ENCODE results near the gene ANXA7.
"Not testable (repeated sequence)": the region's sequence is repeated elsewhere in the genome, so short reads cannot be mapped to it uniquely, and the experiment has no call there.

Gene ANXA7

DNA sequence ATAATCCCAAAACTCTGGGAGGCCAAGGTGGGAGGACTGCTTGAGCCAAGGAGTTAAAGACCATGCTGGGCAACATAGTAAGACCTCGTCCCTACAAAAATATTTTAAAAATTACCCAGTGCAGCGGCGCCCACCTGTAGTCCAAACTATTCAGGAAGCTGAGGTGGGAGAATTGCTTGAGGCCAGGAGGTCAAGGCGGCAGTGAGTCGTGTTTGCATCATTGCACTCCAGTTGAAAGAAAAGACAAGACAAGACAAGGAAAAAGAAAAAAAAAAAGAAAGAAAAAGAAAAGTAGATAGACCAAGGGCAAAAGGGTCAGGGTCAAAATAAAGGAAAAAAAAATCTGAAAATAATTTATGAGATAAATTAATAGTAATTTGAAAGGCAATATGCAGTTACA lies 5.8 kb downstream of the ANXA7 start:
- DNase-seq (ENCODE audit: low spot score) = no peak

GRCh38 chr10:73407495-73407894 lies 6.4 kb downstream of the ANXA7 start:
- no peak for DNase-seq (ENCODE audit: low spot score)

DNA sequence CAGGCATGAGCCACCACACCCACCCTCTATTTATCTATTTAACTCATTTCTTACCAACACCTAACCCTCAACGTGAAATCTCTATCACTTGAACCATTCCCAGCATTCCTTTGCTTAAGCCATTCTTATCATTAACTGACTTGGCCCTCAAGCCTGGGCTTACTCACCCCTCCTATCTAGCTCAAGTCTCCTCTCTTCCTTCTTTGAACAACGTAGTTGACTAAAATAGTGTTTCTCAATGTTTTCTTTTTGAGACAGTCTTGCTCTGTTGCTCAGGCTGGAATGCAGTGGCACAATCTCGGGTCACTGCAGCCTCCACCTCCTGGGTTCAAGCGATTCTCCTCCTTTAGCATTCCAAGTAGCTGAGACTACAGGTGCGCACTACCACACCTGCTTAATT lies 7.0 kb downstream of the ANXA7 start:
- no peak for DNase-seq (ENCODE audit: low spot score)

GRCh38 chr10:73405556-73405955 lies 8.3 kb downstream of the ANXA7 start:
- no peak for DNase-seq (ENCODE audit: low spot score)

- no peak for DNase-seq (ENCODE audit: low spot score)
Measured at GRCh38 chr10:73404690-73405089, 9.2 kb downstream of the ANXA7 start.

DNA sequence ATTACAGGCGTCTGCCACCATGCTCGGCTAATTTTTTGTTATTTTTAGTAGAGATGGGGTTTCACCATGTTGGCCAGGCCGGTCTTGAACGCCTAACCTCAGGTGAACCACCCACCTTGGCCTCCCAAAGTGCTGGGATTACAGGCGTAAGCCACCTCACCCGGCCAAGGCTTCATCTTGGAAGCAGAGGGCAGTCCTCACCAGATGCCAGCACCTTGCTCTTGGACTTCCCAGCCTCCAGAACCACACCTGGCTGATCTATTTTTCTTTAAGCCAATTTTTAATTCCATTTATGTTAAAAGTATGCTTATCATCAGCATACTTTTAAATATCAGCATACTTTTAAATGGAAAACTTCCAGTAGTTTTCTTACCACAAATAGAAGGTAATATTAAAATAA lies 12.2 kb downstream of the ANXA7 start:
- DNase-seq (ENCODE audit: low spot score) = no peak

DNA sequence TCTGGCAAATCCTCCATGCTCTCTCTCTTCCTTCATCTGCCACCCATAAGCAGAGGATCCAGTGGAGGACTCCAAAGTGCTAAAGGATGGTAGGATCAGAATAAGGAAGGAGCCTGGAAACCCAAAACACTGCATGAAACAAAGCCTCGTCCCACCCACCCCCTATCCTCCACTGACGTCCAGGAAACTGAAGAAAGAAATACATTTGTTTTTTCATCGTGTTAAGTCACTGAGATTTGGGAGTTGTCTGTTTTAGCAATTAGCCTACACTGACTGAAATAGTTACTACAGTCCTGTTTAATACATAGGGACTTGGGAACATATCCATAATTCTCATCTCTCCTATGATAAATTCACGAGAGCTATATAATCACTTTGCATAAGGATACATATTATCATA lies 14.8 kb downstream of the ANXA7 start:
- DNase-seq (ENCODE audit: low spot score) = no peak

- no peak for DNase-seq (ENCODE audit: low spot score)
Measured at GRCh38 chr10:73398024-73398423, 15.8 kb downstream of the ANXA7 start.

DNA sequence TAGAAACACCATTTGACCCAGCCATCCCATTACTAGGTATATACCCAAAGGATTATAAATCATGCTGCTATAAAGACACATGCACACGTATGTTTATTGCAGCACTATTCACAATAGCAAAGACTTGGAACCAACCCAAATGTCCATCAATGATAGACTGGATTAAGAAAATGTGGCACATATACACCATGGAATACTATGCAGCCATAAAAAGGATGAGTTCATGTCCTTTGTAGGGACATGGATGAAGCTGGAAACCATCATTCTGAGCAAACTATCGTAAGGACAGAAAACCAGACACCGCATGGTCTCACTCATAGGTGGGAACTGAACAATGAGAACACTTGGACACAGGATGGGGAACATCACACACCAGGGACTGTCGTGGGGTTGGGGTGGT lies 19.5 kb downstream of the ANXA7 start:
- not testable (repeated sequence) for DNase-seq (ENCODE audit: low spot score)

DNA sequence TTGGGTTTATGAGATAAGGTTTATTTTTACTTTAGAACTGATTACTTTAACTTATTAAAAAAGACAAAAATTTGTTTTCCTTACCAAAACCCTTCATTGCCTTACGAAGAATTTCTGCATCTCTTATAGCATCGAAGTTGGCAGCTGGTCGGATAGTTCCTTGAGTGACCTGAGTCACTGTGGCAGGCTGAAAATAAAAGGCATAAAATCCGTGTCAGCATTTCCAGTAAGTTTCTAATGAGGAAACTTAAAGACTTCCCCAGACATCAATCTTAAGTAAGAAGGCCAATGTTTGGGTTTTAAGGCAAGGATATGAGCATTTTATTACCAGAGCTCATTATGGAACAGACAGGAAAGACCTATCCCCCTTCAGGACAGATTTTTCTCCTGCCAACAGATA lies 25.6 kb downstream of the ANXA7 start:
- no peak for DNase-seq (ENCODE audit: low spot score)

DNA sequence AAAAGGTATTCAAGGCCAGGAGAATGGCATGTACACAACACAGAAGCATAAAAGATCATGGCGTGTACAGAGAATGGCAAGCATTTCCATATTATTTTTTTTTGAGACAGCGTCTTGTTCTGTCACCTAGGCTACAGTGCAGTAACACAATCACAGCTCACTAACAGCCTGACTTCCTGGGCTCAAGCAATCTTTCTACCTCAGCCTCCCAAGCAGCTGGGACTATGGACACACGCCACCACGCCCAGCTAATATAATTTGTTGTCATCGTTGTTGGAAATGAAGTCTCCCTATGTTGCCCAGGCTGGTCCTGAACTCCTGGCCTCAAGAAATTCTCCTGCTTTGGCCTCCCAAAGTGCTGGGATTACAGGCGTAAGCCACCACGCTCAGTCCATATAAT lies 27.3 kb downstream of the ANXA7 start:
- no peak for DNase-seq (ENCODE audit: low spot score)

- no peak for DNase-seq (ENCODE audit: low spot score)
Measured at GRCh38 chr10:73379064-73379748, 34.7 kb downstream of the ANXA7 start.

- DNase-seq (ENCODE audit: low spot score) = no peak
Measured at GRCh38 chr10:73376679-73377078, 37.2 kb downstream of the ANXA7 start.

DNA sequence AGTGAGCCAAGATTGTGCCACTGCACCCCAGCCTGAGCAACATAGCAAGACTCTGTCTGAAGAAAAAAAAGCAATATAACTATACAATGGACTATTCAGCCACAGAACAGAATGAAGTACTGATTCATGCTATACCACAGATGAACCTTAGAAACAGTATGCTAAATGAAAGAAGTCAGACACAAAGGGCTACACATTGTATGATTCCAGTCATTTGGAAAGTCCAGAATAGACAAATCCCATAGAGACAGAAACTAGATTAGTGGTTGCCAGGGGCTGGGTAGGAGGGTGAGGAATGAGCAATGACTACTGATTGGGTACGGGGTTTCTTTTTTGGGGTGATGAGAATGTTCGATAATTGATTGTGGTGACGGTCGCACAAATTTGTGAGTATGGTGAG lies 45.6 kb downstream of the ANXA7 start:
- DNase-seq (ENCODE audit: low spot score) = no peak

DNA sequence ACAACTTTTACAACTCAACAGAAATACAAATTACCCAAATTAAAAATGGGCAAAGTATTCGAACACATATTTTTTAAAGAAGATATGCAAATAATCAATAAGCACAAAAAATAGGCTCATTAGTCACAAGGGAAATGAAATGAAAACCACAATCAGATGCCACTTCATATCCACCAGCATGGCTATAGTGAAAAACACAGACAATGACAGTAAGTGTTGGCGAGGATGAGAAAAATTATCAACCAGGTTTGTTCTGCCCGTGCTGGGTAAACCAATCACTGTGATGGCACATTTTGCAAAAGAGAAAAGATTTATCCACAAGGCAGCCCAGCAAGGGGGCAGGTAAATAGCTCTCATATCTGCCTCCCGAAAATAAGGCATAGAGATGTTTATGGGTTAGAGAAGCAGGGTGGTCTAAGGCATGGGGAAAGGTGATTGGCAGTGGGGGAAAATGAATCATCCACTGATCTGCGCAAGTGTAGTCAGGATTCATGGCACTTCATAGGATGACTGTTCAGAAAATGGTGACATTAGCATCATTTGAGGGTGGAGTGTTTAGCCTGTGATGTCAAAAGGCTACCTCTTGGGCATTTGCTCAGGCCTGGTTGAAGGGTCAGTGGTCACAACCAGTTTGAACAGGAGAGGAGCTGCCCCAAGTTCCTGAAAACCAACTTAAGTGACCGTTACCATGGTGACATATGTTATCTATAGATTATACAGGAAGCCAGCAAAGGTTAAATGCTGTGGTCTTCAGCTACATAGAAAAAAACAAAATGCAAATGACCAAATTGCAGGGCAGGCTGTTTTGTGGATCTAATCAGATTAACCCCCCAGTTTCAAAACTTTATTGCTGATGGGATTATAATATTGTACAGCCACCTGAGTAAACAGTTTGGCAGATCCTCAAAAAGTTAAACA lies 47.2 kb downstream of the ANXA7 start:
- DNase-seq (ENCODE audit: low spot score) = no peak

- no peak for DNase-seq (ENCODE audit: low spot score)
Measured at GRCh38 chr10:73364964-73365363, 48.9 kb downstream of the ANXA7 start.

DNA sequence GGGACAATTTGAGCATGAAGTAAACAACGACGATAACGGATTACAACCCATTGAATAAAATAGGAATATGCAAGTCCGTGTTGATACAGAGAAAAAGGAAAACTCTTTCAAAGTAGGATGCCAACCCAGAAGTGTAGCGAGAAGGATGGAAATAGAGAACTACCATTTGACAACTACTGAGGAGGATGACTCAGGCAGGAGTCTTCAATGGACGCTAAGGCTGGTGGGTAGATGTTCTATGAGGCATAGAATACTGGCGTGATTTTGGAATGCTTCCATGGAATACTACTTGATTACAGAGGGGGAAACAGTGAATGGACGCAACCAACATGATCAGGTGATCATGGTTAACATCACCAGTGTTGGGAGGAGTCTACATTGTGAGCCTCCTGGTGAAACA lies 54.4 kb downstream of the ANXA7 start:
- no peak for DNase-seq (ENCODE audit: low spot score)

DNA sequence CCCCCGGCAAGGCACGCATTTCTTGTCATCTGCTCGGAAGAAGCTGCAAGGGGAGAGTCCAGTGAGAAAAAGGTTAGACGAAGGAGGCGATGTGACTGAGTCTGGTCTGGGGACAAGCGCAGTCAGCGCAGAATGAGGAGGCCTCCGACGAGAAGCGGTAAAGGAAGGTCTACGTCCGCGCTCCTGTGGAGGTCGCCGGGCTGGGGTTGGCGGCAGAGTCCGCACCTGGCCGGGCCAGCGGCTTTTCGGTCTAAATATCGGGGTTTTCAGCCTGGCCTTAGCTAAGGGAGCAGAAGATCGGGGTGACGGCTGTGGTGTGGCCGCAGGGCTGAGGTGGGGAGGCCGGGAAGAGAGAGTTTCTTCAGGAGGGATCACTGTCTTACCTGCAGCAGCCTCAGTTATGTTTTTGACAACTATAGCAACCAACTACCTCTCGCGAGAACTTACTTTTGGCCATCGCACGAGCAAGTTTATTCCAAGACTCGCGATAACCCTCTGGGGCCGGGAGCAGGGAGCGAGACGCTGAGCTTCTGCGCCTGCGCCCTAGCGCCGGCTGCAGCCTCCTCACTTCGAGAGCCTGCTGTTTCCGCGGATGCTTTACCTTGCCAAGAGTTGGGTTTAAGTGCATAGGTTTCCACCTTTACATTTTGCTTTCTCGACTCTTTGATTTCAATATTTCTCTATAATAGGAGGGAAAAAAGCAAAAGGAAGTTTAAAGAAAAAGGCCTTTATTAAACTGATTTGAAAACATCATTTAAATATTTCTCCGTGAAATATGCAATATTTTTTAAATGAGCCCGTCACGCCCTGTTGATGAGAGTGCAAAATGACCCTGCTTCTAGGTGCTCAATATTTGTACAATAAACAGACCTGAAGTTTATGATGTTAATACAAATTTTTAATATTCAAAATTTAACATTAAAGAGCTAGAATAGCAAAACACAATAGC lies 55.3 kb downstream of the ANXA7 start, which contains the start of gene CFAP70:
CFAP70 (minus strand) TSS at position 534 of the 949 bp plus-strand sequence. CDS start 4,068 bp downstream, outside the sequence.
- peak; percentile 98 for DNase-seq (ENCODE audit: low spot score)

DNA sequence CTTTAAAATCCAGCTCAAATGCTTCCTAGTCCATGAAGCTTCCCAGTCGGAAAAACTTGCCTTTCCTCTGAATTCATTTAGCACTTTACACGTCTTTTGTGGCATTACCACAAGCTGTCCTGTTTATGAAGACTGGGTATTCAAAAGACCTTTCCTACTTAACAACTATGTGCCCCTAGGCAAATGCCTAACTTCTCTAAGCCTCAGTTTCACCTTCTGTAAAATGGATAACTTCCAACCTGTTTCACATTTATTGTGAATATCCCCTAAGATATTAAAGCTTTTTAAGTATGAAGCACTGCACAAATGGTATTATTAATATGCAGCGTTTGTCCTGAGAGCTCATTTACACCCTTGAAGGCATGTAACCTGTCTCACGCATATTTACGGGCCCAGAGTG lies 56.0 kb downstream of the ANXA7 start:
- DNase-seq (ENCODE audit: low spot score) = no peak

DNA sequence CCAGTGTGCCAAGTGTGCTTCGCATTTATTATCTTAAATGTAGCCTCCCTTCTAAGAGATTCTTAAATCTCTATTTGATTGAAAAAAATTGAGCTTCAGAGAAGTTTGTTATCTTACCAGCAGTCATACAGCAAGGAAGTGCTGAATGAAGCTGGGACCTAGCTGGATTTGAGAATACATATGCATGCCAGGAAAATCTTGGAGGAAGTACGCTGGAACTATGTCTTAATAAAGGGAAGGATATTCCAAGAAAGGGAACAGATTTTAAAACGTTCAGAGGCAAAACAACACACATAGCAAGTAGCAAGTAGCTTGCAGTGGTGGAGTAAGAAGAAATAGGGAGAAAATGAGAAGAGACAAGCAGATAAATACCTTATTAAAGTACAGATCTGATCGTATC lies 56.7 kb downstream of the ANXA7 start:
- DNase-seq (ENCODE audit: low spot score) = no peak

DNA sequence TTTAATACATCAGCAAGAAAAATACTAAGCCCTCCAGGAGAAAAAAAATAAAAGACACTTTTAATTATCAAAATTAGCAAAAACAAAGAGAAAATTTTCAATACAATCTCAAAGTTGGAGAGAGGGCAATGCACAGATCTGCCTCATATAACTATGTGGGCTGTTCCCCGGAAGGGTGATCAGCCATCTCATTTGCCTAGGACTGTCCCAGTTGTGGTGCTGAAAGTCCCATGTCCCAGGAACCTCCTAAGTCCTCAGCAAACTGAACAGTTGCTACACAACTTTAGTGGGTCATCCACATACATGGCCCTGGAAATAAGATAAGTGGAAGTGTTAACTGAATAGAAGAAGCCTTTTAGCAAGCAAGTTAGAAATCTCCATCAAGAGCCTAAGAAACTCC lies 69.6 kb downstream of the ANXA7 start:
- DNase-seq (ENCODE audit: low spot score) = no peak

- no peak for DNase-seq (ENCODE audit: low spot score)
Measured at GRCh38 chr10:73340121-73340520, 73.7 kb downstream of the ANXA7 start.
